Choroid plexus epithelial cell (primary cell): ENCODE measurements around the gene MAJIN.

Experiments used
- DNase-seq: peaks from one replicate; pipeline ENCODE4 v3.0.0-alpha.2; 2010; ENCODE audit warnings: low read depth
- H3K4me3 ChIP-seq: 2 replicates; pipeline ENCODE4 v1.5.1; 2011; ENCODE audit warnings: low read depth, mild to moderate bottlenecking, control low read depth, low read length, moderate library complexity
- CTCF ChIP-seq: conservative IDR thresholded peaks from 2 replicates; pipeline ENCODE4 v1.5.1; 2011; ENCODE audit warnings: low read depth, mild to moderate bottlenecking, control low read depth, inconsistent platforms, low read length, moderate library complexity

Gene MAJIN

GRCh38 chr11:64918017-64918416 lies 53.9 kb downstream of the MAJIN start:
- TF ChIP-seq CTCF, result peak; percentile 48
- H3K4me3 ChIP-seq, result peak overlapping the region; percentile 50
- peak; percentile 84 for DNase-seq

GRCh38 chr11:64917663-64917995 lies 54.3 kb downstream of the MAJIN start:
- no peak for TF ChIP-seq CTCF
- peak overlapping the region; percentile 50 for H3K4me3 ChIP-seq
- DNase-seq, result no peak

- DNase-seq, result peak; percentile 100
- no peak for TF ChIP-seq CTCF
- H3K4me3 ChIP-seq, result peak within 1 kb of the TSS; percentile 76
Observed at GRCh38 chr11:64916775-64917662, 54.9 kb downstream of the MAJIN start, which contains the start of gene ATG2A. TSS of gene ATG2A (minus strand) at chr11:64917209. CDS start at chr11:64917135, 74 bp downstream.

GRCh38 chr11:64916040-64916774 lies 55.7 kb downstream of the MAJIN start:
- DNase-seq, result peak; percentile 59
- TF ChIP-seq CTCF, result no peak
- H3K4me3 ChIP-seq, result peak overlapping the region; percentile 76

GRCh38 chr11:64915376-64915887 lies 56.5 kb downstream of the MAJIN start:
- no peak for TF ChIP-seq CTCF
- DNase-seq, result no peak
- H3K4me3 ChIP-seq, result peak overlapping the region; percentile 76

GRCh38 chr11:64914123-64914522 lies 57.8 kb downstream of the MAJIN start:
- H3K4me3 ChIP-seq, result no peak overlapping the region
- no peak for DNase-seq
- TF ChIP-seq CTCF, result no peak
